Measurements from ENCODE around the gene L3MBTL4. TPM values are rescaled to one million over a fixed set of nuclear protein-coding genes. Genes with fewer than 3 reads are reported as not detected.
"Not testable (repeated sequence)": the region's sequence is repeated elsewhere in the genome, so short reads cannot be mapped to it uniquely, and the experiment has no call there.

L3MBTL4 gene
- total RNA-seq, 1 experiment from 2014 or later: not detected

DNA sequence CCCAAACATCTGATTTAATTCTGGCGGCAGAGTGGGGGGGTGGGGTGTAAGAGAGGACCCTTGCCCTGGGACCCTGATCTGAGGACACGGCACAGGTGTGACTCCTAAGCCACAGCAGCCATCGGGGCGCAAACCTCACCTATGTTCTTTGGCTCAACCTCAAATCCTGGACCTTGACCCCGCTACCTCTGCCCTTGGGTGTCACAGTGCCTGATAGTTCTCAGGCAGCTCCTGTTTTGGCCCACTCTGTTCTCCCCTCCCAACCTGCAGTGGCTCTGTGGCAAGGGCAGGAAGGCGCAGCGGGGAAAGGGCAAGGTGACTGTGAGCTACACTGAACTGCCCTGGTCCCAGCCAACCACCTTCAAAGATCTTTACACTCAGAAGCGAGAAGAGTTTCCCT lies 152.8 kb downstream of the L3MBTL4 start:
- intact Hi-C loops (cut with micrococcal nuclease; ENCODE audit: unreplicated experiment): no loop called here
- BruUV-seq (replicated peaks): no TSS peak
- no peaks in the 10 kb centered on the region for H3K27me3 ChIP-seq (replicated peaks; ENCODE audit: insufficient read depth, low read depth, low read length, poor library complexity)
- no peak for DNase-seq (ENCODE audit: low spot score)
- H3K36me3 ChIP-seq (ENCODE audit: insufficient read depth, low read length, poor library complexity, severe bottlenecking): no peaks in the 10 kb centered on the region
- TF ChIP-seq, protein P1, sequence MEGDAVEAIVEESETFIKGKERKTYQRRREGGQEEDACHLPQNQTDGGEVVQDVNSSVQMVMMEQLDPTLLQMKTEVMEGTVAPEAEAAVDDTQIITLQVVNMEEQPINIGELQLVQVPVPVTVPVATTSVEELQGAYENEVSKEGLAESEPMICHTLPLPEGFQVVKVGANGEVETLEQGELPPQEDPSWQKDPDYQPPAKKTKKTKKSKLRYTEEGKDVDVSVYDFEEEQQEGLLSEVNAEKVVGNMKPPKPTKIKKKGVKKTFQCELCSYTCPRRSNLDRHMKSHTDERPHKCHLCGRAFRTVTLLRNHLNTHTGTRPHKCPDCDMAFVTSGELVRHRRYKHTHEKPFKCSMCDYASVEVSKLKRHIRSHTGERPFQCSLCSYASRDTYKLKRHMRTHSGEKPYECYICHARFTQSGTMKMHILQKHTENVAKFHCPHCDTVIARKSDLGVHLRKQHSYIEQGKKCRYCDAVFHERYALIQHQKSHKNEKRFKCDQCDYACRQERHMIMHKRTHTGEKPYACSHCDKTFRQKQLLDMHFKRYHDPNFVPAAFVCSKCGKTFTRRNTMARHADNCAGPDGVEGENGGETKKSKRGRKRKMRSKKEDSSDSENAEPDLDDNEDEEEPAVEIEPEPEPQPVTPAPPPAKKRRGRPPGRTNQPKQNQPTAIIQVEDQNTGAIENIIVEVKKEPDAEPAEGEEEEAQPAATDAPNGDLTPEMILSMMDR (conservative IDR thresholded peaks at IDR 0.05; ENCODE audit: low read depth, low read length): no peak
- CTCF ChIA-PET: no interaction called here
- H3K4me1 ChIP-seq (ENCODE audit: insufficient read depth, low read length, poor library complexity, severe bottlenecking): no peaks in the 10 kb centered on the region
- H3K4me3 ChIP-seq (ENCODE audit: low read depth, low read length, poor library complexity, severe bottlenecking): no peak overlapping the region
- H3K9me3 ChIP-seq (ENCODE audit: low read depth, low read length, poor library complexity, severe bottlenecking): peaks cover 30% of the 10 kb centered on the region
- POLR2A ChIA-PET (ENCODE audit: low non-redundant PET): no interaction called here
- H3K27ac ChIP-seq (ENCODE audit: low read depth, low read length, poor library complexity, severe bottlenecking): no peak overlapping the region

DNA sequence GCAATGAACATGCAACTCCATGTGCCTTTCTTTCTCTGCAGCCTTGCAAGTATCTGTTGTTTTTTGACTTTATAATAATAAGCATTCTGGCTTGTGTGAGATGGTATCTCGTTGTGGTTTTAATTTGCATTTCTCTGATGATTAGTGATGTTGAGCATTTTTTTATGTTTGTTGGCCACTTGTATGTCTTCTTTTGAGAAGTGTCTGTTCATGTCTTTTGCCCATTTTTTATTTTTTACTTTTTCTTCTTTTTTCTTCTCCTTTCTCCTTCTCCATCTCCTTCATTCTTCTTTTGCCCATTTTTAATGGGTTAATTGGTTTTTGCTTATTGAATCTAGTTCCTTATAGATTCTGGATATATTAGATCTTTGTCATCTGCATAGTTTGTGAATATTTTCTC lies 155.4 kb downstream of the L3MBTL4 start:
- BruUV-seq (replicated peaks); H3K27ac ChIP-seq (ENCODE audit: low read depth, low read length, poor library complexity, severe bottlenecking); CTCF ChIA-PET; intact Hi-C loops (cut with micrococcal nuclease; ENCODE audit: unreplicated experiment); POLR2A ChIA-PET (ENCODE audit: low non-redundant PET); H3K27me3 ChIP-seq (replicated peaks; ENCODE audit: insufficient read depth, low read depth, low read length, poor library complexity); H3K36me3 ChIP-seq (ENCODE audit: insufficient read depth, low read length, poor library complexity, severe bottlenecking); H3K4me1 ChIP-seq (ENCODE audit: insufficient read depth, low read length, poor library complexity, severe bottlenecking); DNase-seq (ENCODE audit: low spot score); H3K4me3 ChIP-seq (ENCODE audit: low read depth, low read length, poor library complexity, severe bottlenecking): not testable (repeated sequence)
- peaks cover 54% of the 10 kb centered on the region for H3K9me3 ChIP-seq (ENCODE audit: low read depth, low read length, poor library complexity, severe bottlenecking)

DNA sequence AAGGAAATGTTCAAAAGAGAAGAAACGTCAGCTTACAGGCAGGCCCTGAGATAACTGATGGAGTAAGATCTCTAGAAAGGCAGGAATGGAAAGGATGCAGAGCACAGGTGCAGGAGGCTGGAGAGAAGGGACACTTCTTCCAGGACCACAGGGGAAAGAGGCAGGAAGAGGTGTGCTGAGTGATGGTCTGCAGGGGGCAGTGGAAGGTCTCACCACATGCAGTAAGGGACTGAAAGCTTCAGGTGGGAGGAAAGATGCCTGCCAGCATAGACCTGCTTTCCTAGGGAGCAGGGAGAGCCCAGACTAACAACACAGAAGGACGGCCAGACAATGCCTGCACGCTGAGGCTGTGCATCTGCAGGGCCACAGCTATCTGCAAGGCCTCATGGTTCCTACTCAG lies 156.8 kb downstream of the L3MBTL4 start:
- DNase-seq (ENCODE audit: low spot score): no peak
- no peak for TF ChIP-seq EZH2 (IDR thresholded peaks at IDR 0.05; ENCODE audit: borderline replicate concordance, low read depth, low read length, poor library complexity, severe bottlenecking)
- TF ChIP-seq, protein P1 (conservative IDR thresholded peaks at IDR 0.05; ENCODE audit: low read depth, low read length): no peak
- H3K27ac ChIP-seq (ENCODE audit: low read depth, low read length, poor library complexity, severe bottlenecking): no peak overlapping the region
- BruUV-seq (replicated peaks): no TSS peak
- no peaks in the 10 kb centered on the region for H3K4me1 ChIP-seq (ENCODE audit: insufficient read depth, low read length, poor library complexity, severe bottlenecking)
- ChIA-PET CTCF (no interaction called here), POLR2A (ENCODE audit: low non-redundant PET) (no interaction called here)
- intact Hi-C loops (cut with micrococcal nuclease; ENCODE audit: unreplicated experiment): no loop called here
- H3K4me3 ChIP-seq (ENCODE audit: low read depth, low read length, poor library complexity, severe bottlenecking): no peak overlapping the region
- no peaks in the 10 kb centered on the region for H3K27me3 ChIP-seq (replicated peaks; ENCODE audit: insufficient read depth, low read depth, low read length, poor library complexity)
- H3K36me3 ChIP-seq (ENCODE audit: insufficient read depth, low read length, poor library complexity, severe bottlenecking): no peaks in the 10 kb centered on the region
- peaks cover 65% of the 10 kb centered on the region for H3K9me3 ChIP-seq (ENCODE audit: low read depth, low read length, poor library complexity, severe bottlenecking)

DNA sequence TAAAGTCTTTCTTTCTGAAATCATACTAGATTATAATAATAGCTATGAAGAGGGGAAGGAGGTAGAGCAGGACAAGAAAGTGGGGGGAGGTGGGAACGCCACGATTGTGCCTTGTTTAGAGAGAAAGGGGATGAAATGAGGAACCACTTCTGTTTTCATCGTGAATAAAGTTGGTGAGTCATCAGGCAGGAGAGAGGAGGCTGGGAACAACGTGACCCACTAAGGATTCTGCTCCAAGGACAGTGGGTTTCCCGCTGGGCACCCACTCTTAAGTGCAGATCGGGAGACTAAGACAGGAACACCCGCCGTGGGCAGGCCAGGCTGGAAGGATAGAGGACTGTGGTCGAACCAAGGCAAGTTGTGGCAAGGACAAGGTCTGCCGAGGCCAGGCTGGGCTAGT lies 158.2 kb downstream of the L3MBTL4 start:
- no peaks in the 10 kb centered on the region for H3K36me3 ChIP-seq (ENCODE audit: insufficient read depth, low read length, poor library complexity, severe bottlenecking)
- ChIA-PET CTCF (no interaction called here), POLR2A (ENCODE audit: low non-redundant PET) (no interaction called here)
- H3K4me3 ChIP-seq (ENCODE audit: low read depth, low read length, poor library complexity, severe bottlenecking): no peak overlapping the region
- no TSS peak for BruUV-seq (replicated peaks)
- TF ChIP-seq, protein P1 (conservative IDR thresholded peaks at IDR 0.05; ENCODE audit: low read depth, low read length): no peak
- TF ChIP-seq EZH2 (IDR thresholded peaks at IDR 0.05; ENCODE audit: borderline replicate concordance, low read depth, low read length, poor library complexity, severe bottlenecking): no peak
- H3K9me3 ChIP-seq (ENCODE audit: low read depth, low read length, poor library complexity, severe bottlenecking): peaks cover 57% of the 10 kb centered on the region
- DNase-seq (ENCODE audit: low spot score): no peak
- H3K4me1 ChIP-seq (ENCODE audit: insufficient read depth, low read length, poor library complexity, severe bottlenecking): no peaks in the 10 kb centered on the region
- H3K27ac ChIP-seq (ENCODE audit: low read depth, low read length, poor library complexity, severe bottlenecking): no peak overlapping the region
- intact Hi-C loops (cut with micrococcal nuclease; ENCODE audit: unreplicated experiment): no loop called here
- H3K27me3 ChIP-seq (replicated peaks; ENCODE audit: insufficient read depth, low read depth, low read length, poor library complexity): no peaks in the 10 kb centered on the region
